Activated CD8-positive, alpha-beta T cell treated with anti-CD3 and anti-CD28 coated beads, Interleukin-2, amount 10 ng/mL, durations not matched to agents 7 days and 5 days (primary cell): ENCODE measurements around the gene C16orf89. TPM values are rescaled to one million over a fixed set of nuclear protein-coding genes. Genes with fewer than 3 reads are reported as not detected.
A peak's percentile ranks its signal among the peaks of the same experiment; 100 is the strongest.
"Not testable (repeated sequence)": the region's sequence is repeated elsewhere in the genome, so short reads cannot be mapped to it uniquely, and the experiment has no call there.

Experiments used
- ATAC-seq: fragments of 150-1000 bp; cut with Tn5 transposase; one replicate; pipeline ENCODE4 v1.10.0; 2021; ENCODE audit warnings: moderate library complexity
- CTCF ChIA-PET: fragments of 350-600 bp; sonication (Branson Sonifier 250); formaldehyde crosslinking; loops from one replicate; lab custom pipeline; 2021; ENCODE audit warnings: antibody characterized with exemption; lab: Charles Lee
- POLR2A ChIA-PET: fragments of 350-600 bp; sonication (Branson Sonifier 250); formaldehyde crosslinking; loops from one replicate; lab custom pipeline; 2021; ENCODE audit warnings: antibody characterized with exemption; lab: Charles Lee
- DNase-seq: peaks from one replicate; pipeline ENCODE4 v3.0.0-alpha.2; 2020
- H3K27ac Mint-ChIP-seq: one replicate; pipeline ENCODE4 v1.8.0; 2021; ENCODE audit warnings: mild to moderate bottlenecking, mixed read lengths
- H3K27me3 Mint-ChIP-seq: one replicate; pipeline ENCODE4 v1.8.0; 2021; ENCODE audit warnings: low read depth, mixed read lengths
- H3K36me3 Mint-ChIP-seq: one replicate; pipeline ENCODE4 v1.8.0; 2021; ENCODE audit warnings: low read depth, mixed read lengths
- H3K4me1 Mint-ChIP-seq: one replicate; pipeline ENCODE4 v1.8.0; 2021; ENCODE audit warnings: low read depth, mixed read lengths
- H3K4me3 Mint-ChIP-seq: one replicate; pipeline ENCODE4 v1.8.0; 2021; ENCODE audit warnings: mild to moderate bottlenecking, mixed read lengths
- H3K9me3 Mint-ChIP-seq: one replicate; pipeline ENCODE4 v1.8.0; 2022; ENCODE audit warnings: mixed read lengths; ENCODE audit not compliant: insufficient read depth
- total RNA-seq, 2 experiments: library from RNA; stranded (reverse); gene quantifications; one replicate each; pipeline ENCODE4 v1.2.3, GENCODE V29; 2021

The C16orf89 gene, protein sequence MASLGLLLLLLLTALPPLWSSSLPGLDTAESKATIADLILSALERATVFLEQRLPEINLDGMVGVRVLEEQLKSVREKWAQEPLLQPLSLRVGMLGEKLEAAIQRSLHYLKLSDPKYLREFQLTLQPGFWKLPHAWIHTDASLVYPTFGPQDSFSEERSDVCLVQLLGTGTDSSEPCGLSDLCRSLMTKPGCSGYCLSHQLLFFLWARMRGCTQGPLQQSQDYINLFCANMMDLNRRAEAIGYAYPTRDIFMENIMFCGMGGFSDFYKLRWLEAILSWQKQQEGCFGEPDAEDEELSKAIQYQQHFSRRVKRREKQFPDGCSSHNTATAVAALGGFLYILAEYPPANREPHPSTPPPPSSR
- total RNA-seq = not detected

DNA sequence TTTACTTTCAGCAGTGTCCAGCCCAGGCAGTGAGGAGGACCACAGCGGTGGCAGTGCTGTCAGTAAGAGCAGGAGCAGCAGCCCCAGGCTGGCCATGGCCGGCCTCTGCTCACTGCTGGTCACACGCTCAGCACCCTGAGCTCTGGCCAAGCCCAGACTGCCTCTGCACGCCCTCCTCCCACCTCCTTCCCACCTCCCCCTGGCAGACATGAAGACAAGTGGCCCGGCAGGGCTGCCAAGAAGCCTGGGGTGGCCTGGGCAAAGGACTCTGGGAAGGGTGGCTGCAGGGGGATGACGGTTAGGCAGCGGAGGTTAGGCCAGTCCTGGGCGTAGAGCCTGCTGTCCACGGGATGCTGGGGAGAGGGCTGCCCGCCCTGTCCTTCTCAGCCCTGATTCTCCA lies at the start of gene C16orf89:
Gene C16orf89 (minus strand): TSS at position 144 of the 400 bp plus-strand sequence. CDS start 48 bp downstream, at position 96.
- Mint-ChIP-seq H3K27me3 (no peaks in the 10 kb centered on the region), H3K9me3 (no peaks in the 10 kb centered on the region), H3K4me3 (no peak within 1 kb of the TSS), H3K27ac (no peak within 1 kb of the TSS), H3K4me1 (peaks cover 2% of the 10 kb centered on the region), H3K36me3 (no peaks in the 10 kb centered on the region)
- ATAC-seq = no peak
- ChIA-PET POLR2A (no interaction called here), CTCF (interaction anchor here (1.5 kb wide), 1 partner anchor 9 kb away, joined by 8 read pairs; no protein-coding TSS in a partner anchor)
- DNase-seq = no peak

DNA sequence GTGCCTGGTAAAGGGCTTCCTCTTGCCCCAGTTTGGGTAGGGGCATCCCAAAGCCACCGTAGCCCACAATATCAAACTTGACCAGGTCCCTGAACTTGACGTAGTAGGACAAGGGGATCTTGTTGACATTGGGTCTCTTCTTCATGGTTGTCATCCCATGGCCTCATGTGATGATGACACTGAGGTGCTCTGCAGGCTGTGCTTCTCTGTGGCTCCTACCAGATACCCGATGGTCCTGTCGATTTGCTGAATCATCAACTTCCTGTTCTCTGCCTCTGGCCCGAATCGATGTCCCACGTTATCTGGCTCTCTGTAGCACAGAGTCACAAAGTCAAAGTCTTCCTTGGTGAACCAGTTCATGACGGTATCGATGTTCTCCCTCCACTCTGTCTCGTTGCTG lies 45.2 kb upstream of the C16orf89 start:
- H3K4me1 Mint-ChIP-seq, H3K9me3 Mint-ChIP-seq, POLR2A ChIA-PET: not testable (repeated sequence)

DNA sequence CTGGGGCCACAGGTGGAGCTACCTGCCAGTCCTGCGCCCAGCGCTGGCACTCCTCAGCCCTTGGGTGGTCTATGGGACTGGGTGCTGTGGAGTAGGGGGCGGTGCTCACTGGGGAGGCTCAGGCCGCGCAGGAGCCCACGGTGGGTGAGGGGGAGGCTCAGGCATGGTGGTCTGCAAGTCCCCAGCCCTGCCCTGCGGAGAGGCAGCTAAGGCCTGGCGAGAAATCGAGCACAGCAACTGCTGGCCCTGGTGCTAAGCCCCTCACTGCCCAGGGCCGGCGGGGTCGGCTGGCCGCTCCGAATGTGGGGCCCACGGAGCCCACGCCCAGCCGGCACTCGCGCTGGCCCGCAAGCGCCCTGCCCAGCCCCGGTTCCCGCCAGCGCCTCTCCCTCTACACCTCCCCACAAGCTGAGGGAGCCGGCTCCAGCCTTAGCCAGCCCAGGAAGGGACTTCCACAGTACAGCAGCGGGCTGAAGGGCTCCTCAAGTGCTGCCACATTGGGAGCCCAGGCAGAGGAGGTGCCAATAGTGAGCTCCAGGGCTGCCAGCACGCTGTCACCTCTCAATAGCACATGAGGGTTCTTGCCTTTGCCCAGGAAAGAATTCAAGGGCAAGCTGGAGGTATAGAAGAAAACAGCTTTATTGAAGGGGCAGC lies 42.9 kb upstream of the C16orf89 start:
- H3K9me3 Mint-ChIP-seq = no peaks in the 10 kb centered on the region
- ChIA-PET CTCF (no interaction called here), POLR2A (no interaction called here)
- H3K27ac Mint-ChIP-seq = no peak overlapping the region
- DNase-seq = no peak
- ATAC-seq = no peak
- H3K36me3 Mint-ChIP-seq = no peaks in the 10 kb centered on the region
- H3K4me1 Mint-ChIP-seq = peaks cover 2% of the 10 kb centered on the region
- no peaks in the 10 kb centered on the region for H3K27me3 Mint-ChIP-seq
- H3K4me3 Mint-ChIP-seq = no peak overlapping the region

More for the DNA sequence above, 45.2 kb upstream of the C16orf89 start:
- H3K27me3 Mint-ChIP-seq, ATAC-seq, H3K4me3 Mint-ChIP-seq, H3K36me3 Mint-ChIP-seq, CTCF ChIA-PET, DNase-seq, H3K27ac Mint-ChIP-seq: not testable (repeated sequence)

DNA sequence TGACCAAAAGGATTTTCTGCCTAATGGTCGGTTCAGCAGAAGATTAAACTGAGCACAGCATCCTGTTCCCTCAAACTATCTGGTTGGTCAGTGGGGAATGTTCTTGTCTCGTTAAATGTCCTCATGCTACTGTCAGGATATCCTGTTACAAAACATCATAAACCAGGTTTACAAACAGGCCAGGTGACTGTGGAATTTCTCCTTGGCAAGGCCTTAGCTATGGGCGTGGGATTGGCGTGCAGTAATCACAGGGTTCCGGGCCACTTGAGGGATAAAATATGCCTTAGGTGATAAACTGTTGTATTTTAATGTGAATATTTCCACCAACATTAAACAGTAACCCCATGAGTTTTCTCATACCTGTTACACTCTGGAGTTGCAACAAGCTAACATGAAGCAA lies 39.3 kb upstream of the C16orf89 start:
- H3K9me3 Mint-ChIP-seq, H3K4me3 Mint-ChIP-seq, ATAC-seq, DNase-seq, H3K27ac Mint-ChIP-seq, H3K36me3 Mint-ChIP-seq, POLR2A ChIA-PET, H3K27me3 Mint-ChIP-seq, H3K4me1 Mint-ChIP-seq, CTCF ChIA-PET: not testable (repeated sequence)

DNA sequence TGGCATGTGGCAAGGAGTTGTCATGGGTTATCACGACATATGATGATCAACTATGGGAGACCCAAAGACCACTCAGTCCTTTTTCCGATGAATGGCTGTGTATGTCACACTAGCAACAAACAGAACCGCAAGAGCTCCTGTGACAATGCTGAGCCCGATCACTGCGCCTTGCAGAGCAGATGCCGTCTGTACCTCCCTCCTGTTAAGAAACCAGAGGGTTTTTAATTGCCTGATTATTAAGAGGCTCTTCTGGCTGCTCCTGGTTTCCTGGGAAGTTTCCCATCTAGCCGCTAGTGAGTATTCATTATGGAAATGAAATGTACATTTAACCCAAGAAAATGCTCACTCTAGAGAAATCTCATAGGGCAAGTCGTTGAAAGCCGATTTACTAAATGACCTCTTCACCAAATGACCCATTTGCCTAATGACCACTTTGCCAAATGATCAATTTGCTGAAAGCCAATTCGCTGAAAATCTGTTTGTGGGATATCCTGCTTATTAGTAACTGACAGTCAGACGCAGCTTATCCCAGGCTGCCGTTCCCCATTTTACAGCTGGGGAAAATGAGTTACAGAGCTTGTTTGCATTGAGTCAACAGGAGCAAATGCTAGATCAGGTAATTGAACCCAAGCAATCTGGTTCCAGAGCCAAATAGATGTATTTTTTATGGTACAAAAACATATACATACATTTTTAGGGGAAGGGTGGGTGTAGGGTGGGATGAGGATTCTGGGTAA lies 37.7 kb upstream of the C16orf89 start:
- H3K36me3 Mint-ChIP-seq, H3K27ac Mint-ChIP-seq, CTCF ChIA-PET, DNase-seq, H3K4me1 Mint-ChIP-seq, H3K9me3 Mint-ChIP-seq, H3K4me3 Mint-ChIP-seq, ATAC-seq, POLR2A ChIA-PET: not testable (repeated sequence)
- H3K27me3 Mint-ChIP-seq = peaks cover 11% of the 10 kb centered on the region

DNA sequence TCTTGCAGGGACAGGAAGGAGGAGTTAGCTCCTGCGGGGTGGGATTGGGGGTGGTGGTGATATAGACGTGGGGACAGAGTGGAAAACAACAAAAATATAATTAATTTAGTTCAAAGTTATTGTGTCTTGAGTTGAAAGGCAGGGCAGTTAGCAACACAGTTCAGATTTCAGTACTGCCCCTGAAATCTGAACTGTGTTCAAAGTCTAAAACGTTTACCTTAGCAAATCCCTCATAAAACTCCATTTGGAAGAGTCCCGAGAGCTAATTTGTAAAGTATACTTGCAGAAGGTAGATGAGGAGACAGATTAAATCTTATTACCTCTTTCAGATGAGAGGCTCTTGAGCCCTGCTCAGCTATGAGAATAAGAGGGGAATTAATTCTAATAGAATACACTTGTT lies 33.4 kb upstream of the C16orf89 start:
- H3K36me3 Mint-ChIP-seq, CTCF ChIA-PET, POLR2A ChIA-PET, H3K9me3 Mint-ChIP-seq, ATAC-seq, DNase-seq, H3K27ac Mint-ChIP-seq: not testable (repeated sequence)
- Mint-ChIP-seq H3K4me1 (peaks cover 23% of the 10 kb centered on the region), H3K4me3 (peak overlapping the region; percentile 86), H3K27me3 (peaks cover 11% of the 10 kb centered on the region)

DNA sequence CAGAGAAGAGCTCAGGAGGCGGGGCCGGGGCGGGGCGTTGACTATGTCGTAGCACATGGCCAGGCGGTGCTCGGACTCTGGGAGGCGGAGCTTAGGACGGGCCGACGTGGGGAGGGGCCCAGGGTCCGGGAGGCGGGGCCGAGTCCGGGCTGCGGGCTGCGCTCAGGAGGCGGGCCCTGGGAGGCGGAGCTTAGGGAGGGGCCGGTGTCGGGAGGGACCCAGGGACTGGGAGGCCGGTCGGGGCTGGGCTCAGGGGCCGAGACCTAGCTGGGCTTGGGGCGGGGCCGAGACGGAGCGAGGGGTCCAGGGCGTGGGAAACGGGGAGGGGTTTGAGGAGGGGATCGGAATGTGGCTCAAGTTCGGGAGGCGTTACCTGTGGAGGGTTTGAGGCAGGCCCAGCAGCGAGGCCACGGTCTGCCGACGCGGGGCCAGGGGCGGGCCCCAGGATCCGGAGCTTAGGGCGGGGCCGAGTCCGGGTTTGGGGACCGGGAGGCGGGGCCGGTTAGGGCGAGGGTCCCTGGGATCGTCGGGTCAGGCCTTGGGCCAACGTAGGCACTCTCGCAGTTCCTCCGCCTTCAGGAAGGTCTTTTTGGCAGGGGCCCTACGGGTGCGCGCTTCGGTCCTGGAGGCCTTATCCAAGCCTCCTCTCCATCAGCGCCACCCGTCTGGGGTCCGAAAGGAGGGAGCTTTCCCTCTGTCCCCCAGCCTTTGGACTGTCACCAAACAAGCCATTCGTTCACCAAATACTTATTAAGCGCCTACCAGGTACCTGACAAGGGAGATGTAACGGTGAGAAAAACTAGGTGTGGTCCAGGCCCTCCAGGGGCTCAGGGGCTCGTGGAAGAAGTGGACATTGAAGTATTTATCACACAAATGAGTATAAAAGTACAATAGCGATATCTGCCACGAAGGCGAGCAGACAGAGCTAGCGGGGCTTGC lies 32.7 kb upstream of the C16orf89 start:
- Mint-ChIP-seq H3K4me1 (peaks cover 23% of the 10 kb centered on the region), H3K27ac (peak overlapping the region; percentile 96), H3K27me3 (peaks cover 11% of the 10 kb centered on the region), H3K4me3 (peak overlapping the region; percentile 86)
- H3K9me3 Mint-ChIP-seq, ATAC-seq, H3K36me3 Mint-ChIP-seq: not testable (repeated sequence)
- ChIA-PET POLR2A (interaction anchor here (1.1 kb wide), 1 partner anchor 67 kb away, joined by 4 read pairs; no protein-coding TSS in a partner anchor), CTCF (interaction anchor here (0.7 kb wide), 1 partner anchor 14 kb away, joined by 3 read pairs; no protein-coding TSS in a partner anchor)
- DNase-seq = peak; percentile 73

DNA sequence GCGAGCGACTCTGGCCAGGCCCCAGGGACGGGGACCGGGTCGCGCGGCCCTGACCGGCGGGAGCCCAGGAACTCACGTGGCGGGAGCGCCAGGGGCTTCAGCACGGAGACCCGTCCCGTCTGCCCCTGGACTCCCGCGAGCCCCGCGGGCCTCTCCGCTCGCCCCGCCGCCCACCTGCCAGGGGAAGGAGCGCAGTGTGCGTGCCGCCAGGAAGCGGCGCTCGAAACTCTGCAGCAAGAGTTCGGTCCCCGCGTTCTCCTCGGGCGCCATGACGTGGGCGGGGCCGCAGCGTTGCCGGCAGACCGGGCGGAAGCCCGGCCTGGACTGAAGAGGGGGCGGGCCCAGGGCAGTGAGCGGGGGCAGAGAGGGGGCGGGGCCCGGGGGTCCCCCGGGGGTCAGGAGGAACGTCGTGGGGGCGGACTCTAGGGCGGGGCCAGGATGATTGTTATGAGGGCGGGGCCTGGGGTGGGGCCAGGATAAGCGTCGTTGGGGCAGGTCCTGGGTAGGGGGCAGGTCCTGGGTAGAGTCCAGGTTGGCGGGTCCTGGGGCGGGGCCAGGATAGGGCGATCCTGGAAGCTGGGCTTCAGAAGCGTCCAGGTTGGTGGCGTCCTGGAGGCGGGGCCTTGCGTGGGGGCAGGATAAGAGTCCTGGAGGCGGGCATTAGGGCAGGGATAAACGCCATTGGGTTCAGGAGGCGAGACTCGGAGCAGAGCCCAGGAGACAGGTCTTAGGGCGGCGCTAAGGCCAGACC lies 31.9 kb upstream of the C16orf89 start, which contains the start of gene EEF2KMT:
Gene EEF2KMT (minus strand): TSS at position 326 of the 751 bp plus-strand sequence. CDS start 56 bp downstream, at position 270.
- ATAC-seq = peak; percentile 100
- Mint-ChIP-seq H3K4me3 (peak within 1 kb of the TSS; percentile 86), H3K4me1 (peaks cover 23% of the 10 kb centered on the region), H3K27ac (peak within 1 kb of the TSS; percentile 96), H3K27me3 (peaks cover 11% of the 10 kb centered on the region)
- not testable (repeated sequence) for H3K36me3 Mint-ChIP-seq, H3K9me3 Mint-ChIP-seq
- ChIA-PET CTCF (interaction anchor here (0.7 to 1.0 kb wide), 2 partner anchors 13 to 25 kb away, joined by 3 read pairs; no protein-coding TSS in a partner anchor), POLR2A (interaction anchor here (1.1 kb wide), 1 partner anchor 66 kb away, joined by 4 read pairs; no protein-coding TSS in a partner anchor)
- DNase-seq = peak; percentile 98

DNA sequence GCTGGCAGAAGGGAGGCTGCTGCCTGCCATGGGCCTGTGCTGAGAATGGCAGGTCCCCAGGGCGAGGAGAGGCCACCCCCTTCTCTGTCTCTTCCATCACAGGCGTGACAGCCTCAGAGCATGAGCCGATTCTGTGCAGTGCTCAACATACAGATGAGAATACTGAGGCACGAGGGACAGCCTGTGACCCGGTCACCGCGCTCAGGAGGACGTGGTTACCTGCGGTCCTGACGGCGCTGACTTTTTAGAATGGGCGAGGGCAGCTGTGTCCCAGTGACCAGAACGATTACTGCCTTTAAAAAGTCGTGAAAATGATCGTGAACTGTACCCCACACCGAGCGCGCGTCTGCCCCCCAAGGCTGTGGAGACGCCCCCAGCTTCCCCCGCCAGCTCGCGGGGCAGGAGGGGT lies 31.3 kb upstream of the C16orf89 start:
- POLR2A ChIA-PET, ATAC-seq, H3K36me3 Mint-ChIP-seq, H3K9me3 Mint-ChIP-seq: not testable (repeated sequence)
- CTCF ChIA-PET = interaction anchor here (1.0 kb wide), 1 partner anchor 25 kb away, joined by 3 read pairs; no protein-coding TSS in a partner anchor
- Mint-ChIP-seq H3K27me3 (peaks cover 11% of the 10 kb centered on the region), H3K27ac (peak overlapping the region; percentile 87), H3K4me1 (peaks cover 27% of the 10 kb centered on the region), H3K4me3 (peak overlapping the region; percentile 86)
- peak; percentile 51 for DNase-seq

DNA sequence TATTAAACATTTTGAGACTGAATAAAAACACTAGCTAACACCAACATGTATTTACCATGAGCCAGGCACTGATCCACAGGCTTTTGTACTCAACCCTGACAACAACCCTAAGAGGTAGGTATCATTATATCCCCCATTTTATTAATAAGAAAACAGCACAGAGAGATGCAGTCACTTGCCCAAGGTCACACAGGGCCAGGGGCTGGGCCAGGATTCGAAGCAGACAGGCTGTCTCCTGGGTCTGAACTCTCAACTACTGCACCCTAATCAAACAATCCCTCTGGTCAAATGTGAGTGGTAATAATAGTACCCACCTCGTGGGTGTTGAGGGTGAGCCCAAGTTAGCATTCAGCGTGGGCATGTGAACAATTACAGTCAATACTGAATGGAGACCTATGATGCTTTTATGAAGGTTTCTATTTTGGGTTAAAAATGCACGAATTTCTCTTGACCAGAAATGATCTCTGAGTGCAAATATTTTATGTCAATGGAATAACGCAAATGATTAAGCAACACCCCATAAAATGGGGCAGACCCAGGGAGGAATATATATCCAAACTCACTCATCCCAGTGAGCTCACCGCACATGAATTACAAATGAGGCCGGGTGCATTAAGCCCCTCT lies 30.8 kb upstream of the C16orf89 start:
- H3K36me3 Mint-ChIP-seq, DNase-seq, H3K9me3 Mint-ChIP-seq, POLR2A ChIA-PET, ATAC-seq: not testable (repeated sequence)
- peaks cover 28% of the 10 kb centered on the region for H3K4me1 Mint-ChIP-seq
- H3K27me3 Mint-ChIP-seq = peaks cover 11% of the 10 kb centered on the region
- H3K27ac Mint-ChIP-seq = peak overlapping the region; percentile 87
- peak overlapping the region; percentile 86 for H3K4me3 Mint-ChIP-seq
- CTCF ChIA-PET = interaction anchor here (1.0 kb wide), 1 partner anchor 24 kb away, joined by 3 read pairs; no protein-coding TSS in a partner anchor
